WTC11 (cell line): ENCODE measurements around the gene TMBIM6.

Source experiments
- CTCF ChIP-seq: fragments of 200-600 bp; IDR thresholded peaks from 2 replicates; pipeline ENCODE4 v1.8.0; 2022; ENCODE audit warnings: antibody characterized with exemption
- FOXP4 ChIP-seq: sonication (generic); formaldehyde crosslinking; IDR thresholded peaks from 2 replicates; pipeline ENCODE4 v1.8.0; 2022; ENCODE audit warnings: mild to moderate bottlenecking, missing genetic modification reagents
- MAX ChIP-seq: sonication (generic); formaldehyde crosslinking; IDR thresholded peaks from 2 replicates; pipeline ENCODE4 v1.8.0; 2022; ENCODE audit warnings: mild to moderate bottlenecking, missing genetic modification reagents
- NR1H2 ChIP-seq: sonication (generic); formaldehyde crosslinking; IDR thresholded peaks from 2 replicates; pipeline ENCODE4 v1.9.0; 2021; ENCODE audit warnings: mild to moderate bottlenecking, moderate library complexity, missing genetic modification reagents
- PREB ChIP-seq: sonication (generic); formaldehyde crosslinking; IDR thresholded peaks from 2 replicates; pipeline ENCODE4 v1.8.1; 2022; ENCODE audit warnings: mild to moderate bottlenecking, missing genetic modification reagents, moderate library complexity, borderline replicate concordance
- STAT6 ChIP-seq: sonication (generic); formaldehyde crosslinking; conservative IDR thresholded peaks from 2 replicates; pipeline ENCODE4 v1.8.1; 2023; ENCODE audit warnings: mild to moderate bottlenecking, low read depth, missing genetic modification reagents, moderate library complexity
- TP53 ChIP-seq: sonication (generic); formaldehyde crosslinking; IDR thresholded peaks from 2 replicates; pipeline ENCODE4 v1.8.1; 2023; ENCODE audit warnings: mild to moderate bottlenecking, missing genetic modification reagents

- TF ChIP-seq MAX (CRISPR knock-in tag): no peak; the same call in 1 of the 2 replicates
- TF ChIP-seq NR1H2 (CRISPR knock-in tag): no peak
- no peak for TF ChIP-seq STAT6 (CRISPR knock-in tag)
- TF ChIP-seq TP53 (CRISPR knock-in tag): no peak
- TF ChIP-seq PREB (CRISPR knock-in tag): no peak
- TF ChIP-seq FOXP4 (CRISPR knock-in tag): peak; percentile 84; the same call in 1 of the 2 replicates
- peak; percentile 79 for TF ChIP-seq CTCF
Measured at GRCh38 chr12:49740930-49741881, at the start of gene TMBIM6.
